ENCODE results near the gene HLA-DQB1. TPM values are rescaled to one million over a fixed set of nuclear protein-coding genes. Genes with fewer than 3 reads are reported as not detected.
"Not testable (repeated sequence)": the region's sequence is repeated elsewhere in the genome, so short reads cannot be mapped to it uniquely, and the experiment has no call there.

Gene HLA-DQB1
- total and polyA plus RNA-seq, 2 donors (not counting 3 experiments of a cell fraction or from before 2014, with no cell fraction given), result not detected

GRCh38 chr6:32629793-32630192 lies 36.7 kb downstream of the HLA-DQB1 start:
- H3K4me3 ChIP-seq (replicated peaks in 1 of 3; ENCODE audit: insufficient read depth in 1 of 3, low read depth in 1 of 3, low read length in 3 of 3); DNase-seq (ENCODE audit: low read depth, low spot score); H3K9ac ChIP-seq (replicated peaks; ENCODE audit: extremely low read depth, insufficient read depth, low read length); H3K9me1 ChIP-seq (replicated peaks; ENCODE audit: control insufficient read depth, extremely low read depth, insufficient read depth, low read length); H3K27ac ChIP-seq (ENCODE audit: insufficient read depth, low read depth, low read length); H2AFZ ChIP-seq (ENCODE audit: low read depth, low read length); H4K20me1 ChIP-seq (replicated peaks; ENCODE audit: control insufficient read depth, extremely low read depth, insufficient read depth, low read length); H3K4me1 ChIP-seq (ENCODE audit: control insufficient read depth, extremely low read depth, insufficient read depth, low read length); H3K4me2 ChIP-seq (ENCODE audit: insufficient read depth, low read length); BruUV-seq (replicated peaks); H3K36me3 ChIP-seq (ENCODE audit: control insufficient read depth in 2 of 2, extremely low read depth in 1 of 2, insufficient read depth in 2 of 2, low read length in 2 of 2); H3K79me2 ChIP-seq (ENCODE audit: control insufficient read depth, insufficient read depth, low read length); POLR2A ChIA-PET; intact Hi-C loops (cut with micrococcal nuclease); H3K9me3 ChIP-seq (replicated peaks; ENCODE audit: control insufficient read depth, insufficient read depth, low read length); H3K27me3 ChIP-seq (ENCODE audit: control insufficient read depth in 2 of 2, insufficient read depth in 2 of 2, low read length in 2 of 2); CTCF ChIA-PET; FAIRE-seq; dilution Hi-C loops (cut with MboI; ENCODE audit: extremely low pct_ligation_motif_present, low sequenced_read_pairs): not testable (repeated sequence)

- dilution Hi-C loops (cut with MboI; ENCODE audit: extremely low pct_ligation_motif_present, low sequenced_read_pairs) (no loop called here), intact Hi-C loops (cut with micrococcal nuclease) (no loop called here)
- H3K4me3 ChIP-seq (replicated peaks in 1 of 3; ENCODE audit: insufficient read depth in 1 of 3, low read depth in 1 of 3, low read length in 3 of 3), result no peak overlapping the region
- DNase-seq (ENCODE audit: low read depth, low spot score) (no peak), FAIRE-seq (no peak)
- H3K4me1 ChIP-seq (ENCODE audit: control insufficient read depth, extremely low read depth, insufficient read depth, low read length), result no peaks in the 10 kb centered on the region
- H3K9ac ChIP-seq (replicated peaks; ENCODE audit: extremely low read depth, insufficient read depth, low read length), result no peak overlapping the region
- H3K9me3 ChIP-seq (replicated peaks; ENCODE audit: control insufficient read depth, insufficient read depth, low read length), result no peaks in the 10 kb centered on the region
- TF ChIP-seq JUN (IDR thresholded peaks at IDR 0.05; ENCODE audit: borderline replicate concordance, insufficient read depth, insufficient read length, low read depth), result no peak
- TF ChIP-seq EZH2 (IDR thresholded peaks at IDR 0.05; ENCODE audit: borderline replicate concordance, low read depth, low read length, severe bottlenecking), result no peak
- TF ChIP-seq CTCF (IDR thresholded peaks at IDR 0.05; ENCODE audit: extremely low read depth in 1 of 2, insufficient read depth in 1 of 2, low read depth in 1 of 2, low read length in 2 of 2), result no peak
- TF ChIP-seq MAX (IDR thresholded peaks at IDR 0.05; ENCODE audit: insufficient read depth, insufficient read length), result no peak
- no peak for TF ChIP-seq MYC (IDR thresholded peaks at IDR 0.05; ENCODE audit: low read depth, low read length)
- no peak for TF ChIP-seq POLR2AphosphoS5 (IDR thresholded peaks at IDR 0.05; ENCODE audit: insufficient read depth, low read depth, low read length)
- no peak for TF ChIP-seq POLR2A (IDR thresholded peaks at IDR 0.05; ENCODE audit: low read depth, low read length)
- no peak for TF ChIP-seq FOS (IDR thresholded peaks at IDR 0.05; ENCODE audit: borderline replicate concordance, insufficient read depth, low read length)
- no peaks in the 10 kb centered on the region for H3K79me2 ChIP-seq (ENCODE audit: control insufficient read depth, insufficient read depth, low read length)
- BruUV-seq (replicated peaks), result no TSS peak
- no peaks in the 10 kb centered on the region for H3K27me3 ChIP-seq (ENCODE audit: control insufficient read depth in 2 of 2, insufficient read depth in 2 of 2, low read length in 2 of 2)
- no peak overlapping the region for H3K4me2 ChIP-seq (ENCODE audit: insufficient read depth, low read length)
- no peaks in the 10 kb centered on the region for H3K36me3 ChIP-seq (ENCODE audit: control insufficient read depth in 2 of 2, extremely low read depth in 1 of 2, insufficient read depth in 2 of 2, low read length in 2 of 2)
- H2AFZ ChIP-seq (ENCODE audit: low read depth, low read length), result no peak overlapping the region
- POLR2A ChIA-PET, result no interaction called here
- H3K9me1 ChIP-seq (replicated peaks; ENCODE audit: control insufficient read depth, extremely low read depth, insufficient read depth, low read length), result no peaks in the 10 kb centered on the region
- H4K20me1 ChIP-seq (replicated peaks; ENCODE audit: control insufficient read depth, extremely low read depth, insufficient read depth, low read length), result no peaks in the 10 kb centered on the region
- CTCF ChIA-PET, result no interaction called here
- no peak overlapping the region for H3K27ac ChIP-seq (ENCODE audit: insufficient read depth, low read depth, low read length)
Measured at GRCh38 chr6:32627831-32628230, 38.6 kb downstream of the HLA-DQB1 start.
